ENCODE data around the gene GAS1.
A peak's percentile ranks its signal among the peaks of the same experiment; 100 is the strongest.

Gene GAS1, protein sequence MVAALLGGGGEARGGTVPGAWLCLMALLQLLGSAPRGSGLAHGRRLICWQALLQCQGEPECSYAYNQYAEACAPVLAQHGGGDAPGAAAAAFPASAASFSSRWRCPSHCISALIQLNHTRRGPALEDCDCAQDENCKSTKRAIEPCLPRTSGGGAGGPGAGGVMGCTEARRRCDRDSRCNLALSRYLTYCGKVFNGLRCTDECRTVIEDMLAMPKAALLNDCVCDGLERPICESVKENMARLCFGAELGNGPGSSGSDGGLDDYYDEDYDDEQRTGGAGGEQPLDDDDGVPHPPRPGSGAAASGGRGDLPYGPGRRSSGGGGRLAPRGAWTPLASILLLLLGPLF

DNA sequence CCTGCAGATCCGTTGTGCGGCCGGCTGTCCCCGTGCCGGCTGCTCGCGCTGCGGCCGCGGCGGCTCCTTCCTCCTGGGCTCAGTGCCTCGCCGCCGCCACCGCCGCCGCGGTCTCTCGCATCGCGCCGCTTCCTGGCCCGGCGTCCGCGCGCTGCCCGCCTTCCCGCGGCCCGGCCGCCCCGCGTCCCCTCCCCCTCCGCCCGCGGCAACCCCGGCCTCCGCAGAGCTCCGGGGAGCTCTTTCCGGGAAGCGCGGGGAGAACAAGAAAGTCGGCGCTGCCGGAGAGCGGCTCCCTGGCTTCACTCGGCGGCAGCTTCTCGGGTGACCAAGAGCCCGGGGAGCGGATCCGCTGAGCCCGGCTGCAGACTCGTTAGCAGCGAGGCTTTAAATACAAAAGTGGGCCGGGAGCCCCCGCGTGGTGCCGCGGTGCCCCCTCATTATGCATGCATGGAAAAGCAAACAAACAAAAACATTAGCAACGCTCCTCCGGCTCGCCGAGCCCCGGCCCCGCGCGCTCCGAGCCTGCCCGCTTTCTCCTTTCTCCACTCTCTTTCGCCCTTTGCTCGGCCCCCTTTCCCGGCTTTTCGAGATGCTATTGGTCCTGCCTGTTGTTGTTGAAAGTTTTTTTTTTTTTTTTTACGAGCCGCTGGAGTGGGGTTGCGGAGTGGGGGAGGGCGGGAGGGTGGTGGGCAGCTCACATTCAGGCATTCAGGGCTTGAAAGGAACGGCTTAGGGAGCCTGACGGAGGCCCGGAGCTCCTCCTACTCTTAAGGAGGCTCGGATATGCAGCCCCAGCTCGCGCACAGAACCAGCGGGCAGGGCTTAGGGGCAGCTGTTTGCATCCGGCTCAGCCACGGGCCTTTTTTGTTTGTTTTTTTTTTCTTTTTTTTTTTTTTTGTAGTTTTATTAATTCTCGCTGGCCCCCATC is at the start of gene GAS1:
GAS1 (minus strand) TSS at position 361 of the 928 bp plus-strand sequence. CDS start 727 bp downstream, outside the sequence.
- peak; percentile 91 for DNase-seq

DNA sequence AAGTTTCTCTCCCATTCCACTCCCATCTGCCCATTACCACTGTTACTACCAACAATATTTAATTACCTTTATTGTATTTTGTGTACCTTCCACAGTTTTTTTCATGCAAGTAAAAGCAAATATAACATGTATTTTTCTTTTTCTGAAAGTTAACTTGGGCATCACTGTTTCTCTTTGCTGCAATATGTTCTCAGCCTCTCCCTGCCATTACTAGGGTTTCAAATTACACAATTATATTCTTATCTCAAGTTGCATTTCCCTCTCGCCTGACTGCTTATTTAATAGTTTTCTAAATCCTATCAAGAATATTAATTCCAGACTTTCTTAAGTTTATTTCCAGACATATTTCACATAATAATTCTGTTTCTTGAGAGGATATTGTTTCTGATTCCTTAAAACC is 46.9 kb upstream of the GAS1 start:
- DNase-seq: no peak

DNA sequence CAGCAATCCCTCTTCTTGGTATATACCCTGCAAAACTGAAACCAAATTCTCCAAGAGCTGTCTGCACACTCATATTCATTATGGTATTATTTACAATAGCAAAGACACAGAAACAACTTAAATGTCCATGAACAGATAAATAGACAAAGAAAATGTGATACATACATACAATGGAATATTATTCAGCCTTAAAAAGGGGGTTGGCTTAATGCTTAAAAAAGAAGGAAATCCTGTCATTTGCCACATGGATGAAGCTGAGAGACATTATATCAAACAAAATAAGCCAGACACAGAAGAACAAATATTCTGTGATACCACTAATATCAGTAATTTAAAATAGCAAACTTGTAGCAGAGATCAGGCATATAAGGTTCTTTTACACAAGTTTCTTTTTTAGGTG is 46.5 kb upstream of the GAS1 start:
- no peak for DNase-seq

DNA sequence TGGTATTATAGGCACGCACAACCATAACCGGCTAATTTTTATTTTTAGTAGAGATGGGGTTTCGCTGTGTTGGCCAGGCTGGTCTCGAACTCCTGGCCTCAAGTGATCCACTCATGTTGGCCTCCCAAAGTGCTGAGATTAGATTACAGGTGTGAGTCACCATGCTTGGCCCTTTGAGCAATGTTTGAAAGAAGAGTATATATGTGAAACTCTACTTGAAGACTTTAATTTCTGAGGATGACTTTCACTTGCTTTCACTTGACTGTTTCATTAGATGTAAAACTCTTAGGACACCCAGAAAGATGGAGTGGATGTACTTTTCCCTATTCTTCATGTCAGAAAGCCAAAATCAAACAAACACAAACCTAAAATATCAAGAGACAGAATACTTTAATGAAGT is 43.8 kb upstream of the GAS1 start:
- no peak for DNase-seq

DNA sequence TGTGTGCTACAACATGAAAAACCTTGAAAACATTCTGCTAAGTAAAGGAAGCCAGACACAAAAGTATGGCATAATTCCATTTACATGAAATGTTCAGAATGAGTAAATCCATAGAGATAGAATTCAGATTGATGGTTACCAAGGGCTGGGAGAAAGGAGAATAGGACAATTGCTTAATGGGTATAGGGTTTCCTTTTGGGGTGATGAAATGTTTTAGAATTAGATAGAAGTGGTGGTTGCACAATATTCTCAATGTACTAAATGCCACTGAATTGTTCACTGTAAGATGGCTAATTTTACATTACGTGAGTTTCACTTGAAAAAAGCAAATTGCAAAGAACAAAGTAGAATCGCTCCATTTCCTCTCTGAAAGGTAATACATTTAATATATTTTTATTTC is 43.0 kb upstream of the GAS1 start:
- DNase-seq: no peak

DNA sequence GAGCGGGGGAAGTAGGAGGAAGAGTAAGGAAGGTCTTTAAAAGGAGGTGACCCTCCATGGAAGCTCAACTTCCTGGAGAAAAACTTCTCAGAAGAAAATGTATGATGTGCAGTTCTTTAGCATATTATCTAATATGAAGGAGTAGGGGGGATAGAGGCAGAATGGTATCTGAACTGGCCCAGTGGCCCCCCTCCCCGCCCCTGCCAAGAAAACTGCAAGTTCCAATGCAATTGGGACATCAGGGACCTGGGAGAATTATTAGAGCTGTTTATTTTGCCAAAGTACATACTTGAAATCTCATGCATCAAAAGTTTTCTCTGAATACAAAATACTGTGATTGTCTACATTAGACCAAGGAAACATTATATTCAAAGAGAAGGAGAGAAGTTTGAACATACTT is 40.6 kb upstream of the GAS1 start:
- no peak for DNase-seq

DNA sequence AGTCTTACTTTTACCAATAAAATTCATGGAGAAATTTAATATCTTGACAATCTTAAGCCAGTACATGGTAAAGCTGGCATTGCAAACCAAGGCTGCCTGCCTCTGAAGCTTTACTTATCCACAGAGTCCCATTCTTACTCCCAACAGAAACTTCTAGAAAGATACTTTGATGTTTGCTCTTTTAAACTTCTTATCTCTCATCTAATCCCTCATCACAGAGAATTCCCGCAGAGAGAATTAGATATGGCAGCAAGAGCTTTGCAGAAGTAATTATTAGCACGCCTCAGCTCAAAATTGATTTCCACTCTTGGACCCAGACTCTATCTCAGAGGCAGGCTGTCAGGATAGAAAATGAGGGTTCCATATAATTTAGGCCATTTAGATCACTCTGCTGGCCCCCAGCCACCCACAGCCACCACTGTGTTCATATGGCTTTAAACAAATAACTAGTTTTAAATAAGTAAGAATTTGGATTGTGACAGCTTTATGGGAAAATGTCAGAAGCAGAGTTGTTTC is 37.9 kb upstream of the GAS1 start:
- no peak for DNase-seq

DNA sequence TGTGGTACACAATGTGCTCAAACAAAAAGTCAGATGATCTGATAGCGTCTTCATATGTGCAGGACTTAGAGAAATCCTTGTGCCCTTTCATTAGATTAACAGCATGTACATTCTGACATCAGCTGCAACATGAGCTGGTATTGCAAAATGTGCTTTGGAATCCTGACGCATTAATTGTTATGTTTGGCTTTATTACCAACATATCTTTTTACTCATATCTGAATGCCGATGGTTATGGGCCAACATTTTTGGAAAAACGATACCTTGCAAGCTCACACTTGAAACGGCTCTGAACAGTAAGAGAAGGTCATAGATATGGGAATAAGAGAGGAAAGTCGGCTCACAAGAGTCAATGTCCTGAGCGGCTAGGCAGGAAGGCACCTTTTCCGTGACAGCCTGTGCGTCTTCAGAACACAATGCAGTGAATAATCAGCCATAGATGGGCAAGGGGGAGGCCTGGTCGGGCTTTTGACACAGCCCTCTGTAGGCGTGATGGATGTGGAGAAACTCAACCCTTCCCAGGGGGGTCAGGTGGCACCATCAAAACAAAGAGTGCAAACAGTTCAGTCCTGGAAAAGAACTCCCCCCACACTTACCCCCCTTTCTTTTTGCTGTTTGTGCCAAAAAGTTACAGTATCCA is 36.4 kb upstream of the GAS1 start:
- DNase-seq: no peak

DNA sequence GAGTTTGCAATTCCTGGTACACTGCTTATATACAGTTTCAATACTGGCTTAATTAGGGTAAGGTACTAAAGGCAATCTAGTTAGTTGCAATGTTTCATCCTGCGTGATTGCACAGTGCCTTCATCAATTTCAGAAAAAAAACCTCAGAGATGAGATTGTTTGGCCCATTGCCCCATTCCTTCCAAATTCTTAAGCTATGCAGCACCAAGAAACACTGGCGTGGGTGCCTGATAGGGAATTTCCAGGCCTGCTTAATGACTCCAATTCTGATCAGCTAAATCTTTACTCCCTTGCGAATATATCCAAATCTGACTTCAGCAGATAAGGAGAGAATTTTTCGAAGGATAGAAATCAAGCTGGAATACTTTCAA is 35.9 kb upstream of the GAS1 start:
- no peak for DNase-seq

DNA sequence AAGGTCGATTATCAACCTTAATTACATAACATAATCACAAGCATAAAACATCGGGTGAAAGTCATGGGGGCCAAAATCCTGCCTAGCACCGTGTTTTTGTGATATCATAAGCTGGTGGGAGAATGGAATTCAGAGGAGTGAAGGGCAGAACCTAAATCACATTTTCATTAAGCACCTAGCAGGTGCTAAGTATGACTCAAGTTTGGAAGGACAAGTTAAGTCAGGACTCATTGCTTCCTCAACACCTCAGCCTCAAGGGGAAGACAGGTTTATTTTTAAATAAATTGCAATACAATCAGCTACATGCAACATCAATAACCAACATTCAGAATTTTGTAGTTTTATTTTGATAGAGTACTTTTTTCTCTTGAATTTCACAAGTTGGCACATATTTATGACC is 33.5 kb upstream of the GAS1 start:
- no peak for DNase-seq

DNA sequence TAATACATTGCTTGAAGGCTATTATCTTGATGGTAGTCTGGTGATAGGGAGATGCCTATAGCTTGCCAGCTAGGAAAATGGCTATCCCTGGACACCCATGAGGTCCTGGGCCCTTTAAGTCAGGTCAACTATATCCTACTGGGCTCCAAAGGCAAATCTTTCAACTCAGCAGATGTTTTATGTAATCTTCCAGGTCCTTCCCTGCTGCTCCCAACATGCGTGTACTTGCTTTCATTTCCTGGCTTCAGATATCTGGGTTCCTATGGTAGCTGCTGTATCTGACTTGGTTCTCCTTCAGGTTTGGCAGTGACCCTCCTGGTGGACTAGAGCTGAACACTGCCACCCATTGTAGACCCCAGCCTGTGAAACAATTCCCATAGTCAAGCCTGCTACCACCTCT is 32.4 kb upstream of the GAS1 start:
- DNase-seq: no peak

DNA sequence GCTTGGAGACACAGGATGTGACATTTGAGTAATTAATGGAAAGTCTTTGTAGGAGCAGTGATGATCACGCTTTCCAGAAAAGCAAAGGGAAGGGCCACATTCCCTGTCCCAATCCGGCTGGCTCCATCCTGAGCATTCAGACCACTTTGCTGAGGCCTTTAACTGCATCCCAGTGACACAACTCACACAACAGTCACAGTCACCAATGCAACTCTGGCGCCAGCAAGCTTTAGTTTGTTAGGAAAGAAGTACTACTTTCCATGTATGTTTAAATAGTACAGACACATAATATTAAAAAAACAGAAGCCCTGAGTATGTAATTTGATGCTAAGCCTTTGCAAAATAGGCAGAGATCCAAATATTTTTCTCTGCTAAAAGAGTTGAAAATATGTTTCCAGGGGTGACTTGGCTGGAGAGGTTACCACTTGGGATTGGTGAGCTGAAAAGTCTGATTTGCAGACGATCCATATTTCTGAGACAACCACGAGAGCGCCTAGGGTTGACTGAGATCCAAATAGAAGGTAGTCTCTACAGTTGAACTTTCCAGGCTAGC is 31.7 kb upstream of the GAS1 start:
- DNase-seq: no peak

DNA sequence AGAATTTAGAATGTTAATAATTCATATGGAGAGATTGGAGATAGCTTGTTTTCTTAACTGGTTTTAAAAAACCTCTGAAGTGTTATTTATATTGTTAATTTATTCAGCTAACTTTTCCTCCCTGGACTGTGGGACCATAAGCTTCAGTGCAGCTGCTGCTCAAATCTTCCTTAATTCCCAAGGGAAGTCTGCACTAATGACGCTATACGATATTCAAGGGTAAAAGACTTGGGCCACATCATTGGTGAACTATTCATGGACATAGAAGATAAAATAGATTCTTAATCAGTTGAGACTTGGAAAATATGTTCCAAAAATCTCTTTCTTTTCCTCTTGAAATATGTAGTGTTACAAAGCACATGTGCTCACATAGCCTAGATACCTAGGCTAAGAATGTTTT is 31.1 kb upstream of the GAS1 start:
- DNase-seq: no peak

DNA sequence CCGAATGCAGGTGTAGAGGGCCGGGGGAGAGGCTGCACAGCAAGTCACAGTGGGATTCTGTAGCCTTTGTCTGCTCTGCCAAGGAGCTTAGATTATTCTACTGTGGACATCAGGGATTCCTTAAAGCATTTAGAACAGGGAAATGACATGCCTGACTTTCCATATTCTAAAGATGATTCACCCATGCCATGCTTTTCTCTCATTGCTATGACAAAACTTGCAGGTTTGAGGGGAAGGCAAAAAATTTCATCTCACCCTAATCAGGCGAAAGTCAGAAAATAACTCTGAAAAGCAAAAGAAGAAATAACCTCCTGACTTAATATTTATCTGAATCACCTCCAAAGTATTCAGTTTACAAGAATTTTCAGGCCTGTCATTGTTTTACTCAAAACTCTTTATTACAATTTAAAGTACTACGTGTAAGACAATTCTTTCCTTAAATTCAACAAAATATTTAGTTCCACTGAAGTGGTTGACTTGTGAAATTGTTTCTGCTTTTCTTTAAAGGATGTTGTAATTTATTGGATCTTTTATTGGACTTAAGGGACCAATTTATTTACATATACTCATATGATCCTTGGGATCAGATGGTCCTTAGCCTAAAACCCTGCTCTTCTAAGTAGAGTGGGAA is 30.0 kb upstream of the GAS1 start:
- no peak for DNase-seq

DNA sequence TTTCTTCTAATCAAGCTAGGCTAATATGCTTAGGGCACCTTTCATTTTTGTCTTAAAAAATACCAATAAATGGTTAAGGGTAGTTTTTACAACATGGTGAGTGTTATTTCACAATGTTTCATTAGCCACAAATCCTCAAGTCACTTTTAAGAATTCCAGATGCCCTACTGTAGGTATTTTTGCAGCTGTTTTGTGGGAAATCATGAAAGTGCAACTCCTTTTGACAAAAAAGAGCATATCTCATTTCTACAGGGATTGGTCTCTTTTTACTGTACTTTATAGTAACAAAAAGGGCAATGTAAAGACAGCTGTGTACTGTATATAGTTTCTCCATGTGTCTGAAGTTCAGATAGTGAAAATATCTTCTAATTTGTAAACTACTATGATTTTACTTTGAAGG is 28.3 kb upstream of the GAS1 start:
- no peak for DNase-seq

DNA sequence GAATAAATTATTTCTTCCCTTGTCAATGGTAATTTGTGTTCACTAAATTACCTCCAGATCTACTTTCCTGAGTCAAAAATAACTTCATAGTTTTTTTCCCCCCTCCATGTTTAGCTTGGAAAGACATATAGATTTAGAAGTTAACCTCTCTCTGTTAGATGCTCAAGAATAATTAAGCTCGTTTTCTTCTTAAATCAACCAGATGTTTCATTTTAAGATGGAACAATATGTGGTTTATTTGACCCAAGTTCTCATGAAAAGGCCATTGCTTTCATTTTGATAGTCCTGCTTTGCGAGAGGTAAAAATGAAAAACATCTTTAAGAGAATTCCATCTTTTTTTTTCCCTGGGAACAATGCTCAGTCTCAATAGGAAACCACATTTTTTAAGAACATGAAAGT is 27.7 kb upstream of the GAS1 start:
- no peak for DNase-seq

DNA sequence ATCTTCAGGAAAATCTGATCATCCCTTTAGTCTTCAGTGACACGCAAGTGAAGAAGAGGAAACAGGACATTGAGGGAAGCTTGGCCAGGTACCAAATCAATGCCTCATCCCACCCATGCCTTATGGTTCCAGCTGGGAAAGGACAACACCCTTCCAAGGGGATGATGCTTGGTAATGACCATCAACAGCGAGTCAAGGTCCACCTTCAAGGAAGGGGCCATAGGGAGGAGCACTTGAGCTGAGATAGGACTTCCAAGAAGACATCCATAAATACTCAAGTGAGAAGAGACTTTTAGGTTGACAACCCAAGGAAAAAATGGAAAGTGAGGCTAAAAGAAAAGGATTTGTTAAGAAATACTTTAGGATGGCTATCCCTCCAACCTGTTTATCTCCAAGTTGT is 27.1 kb upstream of the GAS1 start:
- no peak for DNase-seq

DNA sequence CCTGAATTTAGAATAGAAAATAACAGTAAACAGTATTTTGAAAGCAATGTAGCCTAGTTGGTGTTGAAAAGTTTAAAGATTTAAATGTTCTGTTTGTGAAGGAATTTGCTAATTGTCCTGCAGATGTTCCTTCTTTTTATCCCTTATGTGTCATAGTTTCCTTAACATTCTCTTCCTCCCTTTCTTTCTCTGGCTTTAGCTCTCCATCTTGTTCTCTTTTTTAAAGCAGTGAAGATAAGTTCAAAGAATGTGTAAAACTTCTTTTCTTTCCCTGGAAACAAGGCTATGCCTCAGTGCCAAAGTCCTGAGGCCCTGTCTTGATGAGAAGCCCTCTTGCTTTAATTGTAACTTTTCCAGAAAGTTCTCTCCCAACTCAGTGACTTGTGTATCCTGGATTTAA is 24.4 kb upstream of the GAS1 start:
- no peak for DNase-seq

DNA sequence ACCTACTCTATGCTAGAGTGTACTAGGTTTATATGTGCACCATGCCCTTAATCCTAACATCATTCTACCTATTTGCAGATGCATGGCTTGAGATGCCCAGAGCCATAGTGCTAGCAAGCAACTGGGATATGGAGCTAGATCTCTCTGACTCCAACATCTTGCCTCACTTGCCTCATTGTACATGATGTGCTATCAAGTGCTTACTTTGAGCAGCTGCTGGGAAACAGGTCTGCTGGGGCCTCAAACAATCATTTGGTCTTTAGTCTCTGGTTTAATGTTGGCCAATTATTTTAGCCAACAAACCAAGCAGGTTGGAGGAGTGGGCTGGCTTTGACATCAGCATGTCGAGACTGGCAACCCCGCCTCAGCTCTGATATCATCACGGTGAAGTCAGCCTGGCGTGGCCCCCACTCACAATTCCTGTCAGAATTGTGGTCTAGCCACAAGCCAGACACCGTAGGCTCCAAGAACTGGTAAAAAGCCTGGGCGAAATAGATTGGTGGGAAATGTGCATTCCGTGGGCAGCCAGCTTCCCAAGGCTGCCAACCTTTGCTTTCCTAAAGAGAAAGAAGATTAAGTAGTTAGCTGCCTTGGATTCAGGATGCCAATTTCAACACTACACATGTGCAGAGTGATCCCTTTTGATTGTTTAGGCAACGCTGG is 21.1 kb upstream of the GAS1 start:
- no peak for DNase-seq

DNA sequence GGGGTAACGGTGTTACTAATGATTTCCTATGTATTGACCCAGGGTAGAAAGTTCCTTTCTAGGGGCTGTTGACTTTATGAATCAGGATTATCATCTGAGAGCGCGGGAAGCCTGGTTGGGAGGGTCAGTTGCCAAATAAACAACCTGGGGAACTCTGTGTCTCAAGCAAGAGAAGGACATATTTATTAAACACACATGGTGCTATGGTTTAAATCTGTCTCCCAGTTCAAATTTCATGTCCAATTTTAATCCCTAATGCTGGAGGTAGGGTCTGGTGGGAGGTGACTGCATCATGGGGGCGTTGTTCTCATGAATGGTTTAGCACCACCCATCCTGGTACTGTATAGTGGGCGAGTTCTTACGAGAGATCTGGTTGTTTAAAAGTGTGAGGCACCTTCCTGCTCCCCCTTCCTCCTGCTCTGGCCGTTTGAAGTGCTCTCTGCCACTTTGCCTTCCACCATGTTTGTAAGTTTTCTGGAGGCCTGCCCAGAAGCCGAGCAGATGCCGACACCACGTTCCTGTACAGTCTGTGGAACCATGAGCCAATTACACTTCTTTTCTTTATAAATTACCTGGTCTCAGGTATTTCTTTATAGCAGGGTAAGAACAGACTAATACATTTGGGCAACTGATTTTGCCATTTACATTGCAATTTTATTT is 19.7 kb upstream of the GAS1 start:
- no peak for DNase-seq

DNA sequence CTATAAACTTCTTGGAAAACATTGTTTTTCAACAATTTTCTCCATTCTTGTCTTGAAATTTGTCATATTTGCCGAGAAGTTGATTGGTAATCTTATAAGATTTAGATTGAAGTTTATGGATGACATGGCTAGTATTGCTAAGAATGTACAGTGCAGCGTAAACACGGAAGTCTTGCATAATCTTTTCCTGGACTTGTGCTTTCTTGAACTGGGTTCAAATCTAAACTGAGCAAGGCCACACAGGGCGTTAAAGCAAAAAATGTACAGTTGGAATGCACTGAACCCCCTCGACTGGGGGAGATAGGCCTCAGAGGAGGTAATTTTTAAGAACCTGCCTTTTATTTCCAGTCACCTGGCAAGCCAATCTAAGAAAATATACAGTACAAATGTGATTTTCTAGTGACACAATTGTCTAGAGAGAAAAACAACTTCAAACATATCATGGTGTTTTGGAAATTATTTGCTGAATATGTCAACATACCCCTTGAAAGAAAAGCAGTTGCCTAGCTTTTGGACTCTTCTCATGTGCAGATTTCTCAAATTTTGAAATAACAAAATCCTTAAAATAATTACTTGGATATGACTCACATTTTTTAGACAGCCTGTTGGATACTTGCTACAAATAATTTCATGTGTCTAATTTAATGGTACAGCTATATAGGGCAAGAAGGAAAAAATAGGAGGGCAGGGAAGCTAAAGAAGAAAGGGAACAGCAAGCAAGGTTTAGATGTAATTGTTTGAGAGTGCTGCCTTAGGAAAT is 18.5 kb upstream of the GAS1 start:
- DNase-seq: no peak

Measured in NCI-H1048 (cell line).